SH-SY5Y (cell line): Measurements from ENCODE around the gene OR14A2.

Experiments
- GATA2 ChIP-seq: IDR thresholded peaks from 2 replicates; pipeline ENCODE4 v1.6.1; 2011; ENCODE audit warnings: mild to moderate bottlenecking, low read depth, low read length
- GATA3 ChIP-seq: IDR thresholded peaks from 2 replicates; pipeline ENCODE4 v1.6.1; 2011; ENCODE audit warnings: low read depth, mild to moderate bottlenecking, low read length, moderate library complexity

DNA sequence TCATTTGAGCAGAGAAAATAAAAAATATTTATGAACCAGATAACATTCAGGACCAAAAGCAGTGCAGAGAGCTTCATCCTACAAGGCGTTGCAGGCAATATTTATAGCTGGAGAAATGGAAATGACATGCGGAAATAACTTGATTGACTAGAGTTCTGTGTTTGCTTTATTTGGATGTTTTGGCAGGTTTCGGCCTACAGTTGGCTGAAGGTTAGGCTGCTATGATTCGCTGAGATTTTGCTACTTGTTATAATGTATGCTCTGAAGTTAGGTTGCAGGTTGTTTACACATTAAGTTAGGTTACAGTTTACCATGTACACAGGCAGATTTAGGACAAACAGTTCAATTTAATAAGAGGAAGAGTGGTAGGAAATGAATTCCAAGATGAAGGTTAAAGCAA lies 67.8 kb downstream of the OR14A2 start:
- TF ChIP-seq GATA3: no peak
- TF ChIP-seq GATA2: no peak
